ENCODE data around the gene ZNF487.
"Not testable (repeated sequence)": the region's sequence is repeated elsewhere in the genome, so short reads cannot be mapped to it uniquely, and the experiment has no call there.

ZNF487 gene

DNA sequence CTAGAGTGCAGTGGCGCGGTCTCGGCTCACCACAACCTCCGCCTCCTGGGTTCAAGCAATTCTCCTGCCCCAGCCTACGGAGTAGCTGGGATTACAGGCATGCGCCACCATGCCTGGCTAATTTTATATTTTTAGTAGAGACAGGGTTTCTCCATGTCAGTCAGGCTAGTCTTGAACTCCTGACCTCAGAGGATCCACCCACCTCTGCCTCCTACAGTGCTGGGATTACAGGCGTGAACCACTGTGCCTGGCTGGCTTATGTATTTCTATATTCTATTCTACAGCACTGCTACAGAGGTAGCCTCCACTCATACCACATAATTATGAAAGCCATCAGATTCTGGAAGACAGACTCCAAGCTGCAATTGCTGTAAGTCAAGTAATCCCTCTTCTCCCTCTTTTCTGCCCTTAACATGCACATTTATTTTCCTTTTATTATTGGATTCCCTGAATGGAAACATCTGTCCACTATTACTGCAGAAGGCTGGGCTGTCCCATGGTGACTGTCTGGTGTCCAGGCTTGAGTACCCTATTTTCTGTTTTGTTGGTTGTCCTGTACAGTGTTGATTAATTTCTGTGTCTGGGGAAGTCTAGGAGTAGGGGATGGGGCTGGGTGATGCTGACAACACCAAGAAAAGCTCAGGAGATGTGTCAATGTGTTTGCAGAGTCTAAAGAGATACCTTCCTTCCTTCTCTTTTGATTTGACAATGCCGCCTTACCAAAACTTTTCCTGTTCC, 5.8 kb upstream of the ZNF487 start:
- in situ Hi-C loops (cut with HindIII; ENCODE audit: low sequenced_read_pairs) = no loop called here

DNA sequence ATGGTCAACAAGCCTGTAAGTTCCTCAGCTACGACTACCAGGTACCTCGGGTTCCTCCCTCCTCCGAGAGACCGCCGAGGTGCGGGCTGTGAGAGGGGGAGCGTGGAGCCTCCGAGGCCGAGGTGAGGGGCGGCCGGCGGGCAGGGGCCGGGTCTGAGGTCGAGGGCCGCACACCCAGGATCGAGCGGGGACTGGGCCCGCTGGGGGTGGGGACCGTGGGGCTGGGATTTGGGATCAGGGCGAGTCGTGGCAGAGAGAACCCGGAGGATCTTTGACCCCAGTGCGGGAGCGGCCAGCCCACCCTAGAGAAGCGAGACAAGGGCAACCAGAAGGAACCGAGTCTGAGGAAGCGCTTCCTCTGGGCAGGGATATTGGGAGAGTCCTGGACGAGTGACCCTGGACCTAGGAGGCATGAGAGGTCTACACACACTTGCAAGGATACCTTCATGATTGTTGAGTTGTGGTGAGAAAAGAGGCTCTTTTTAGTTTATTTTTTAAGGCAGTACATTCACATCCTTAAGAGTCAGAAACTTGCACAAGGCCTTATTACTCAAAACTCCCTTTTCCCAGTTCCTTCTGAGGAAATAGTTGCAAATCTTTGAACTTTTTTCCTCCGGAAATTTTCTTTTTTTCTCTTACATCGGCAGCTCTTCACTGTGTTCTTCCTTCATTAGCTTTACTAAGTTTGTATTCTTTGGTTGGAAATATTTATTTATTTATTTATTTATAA, 395 bp downstream of the ZNF487 start:
- in situ Hi-C loops (cut with HindIII; ENCODE audit: low sequenced_read_pairs) = no loop called here

DNA sequence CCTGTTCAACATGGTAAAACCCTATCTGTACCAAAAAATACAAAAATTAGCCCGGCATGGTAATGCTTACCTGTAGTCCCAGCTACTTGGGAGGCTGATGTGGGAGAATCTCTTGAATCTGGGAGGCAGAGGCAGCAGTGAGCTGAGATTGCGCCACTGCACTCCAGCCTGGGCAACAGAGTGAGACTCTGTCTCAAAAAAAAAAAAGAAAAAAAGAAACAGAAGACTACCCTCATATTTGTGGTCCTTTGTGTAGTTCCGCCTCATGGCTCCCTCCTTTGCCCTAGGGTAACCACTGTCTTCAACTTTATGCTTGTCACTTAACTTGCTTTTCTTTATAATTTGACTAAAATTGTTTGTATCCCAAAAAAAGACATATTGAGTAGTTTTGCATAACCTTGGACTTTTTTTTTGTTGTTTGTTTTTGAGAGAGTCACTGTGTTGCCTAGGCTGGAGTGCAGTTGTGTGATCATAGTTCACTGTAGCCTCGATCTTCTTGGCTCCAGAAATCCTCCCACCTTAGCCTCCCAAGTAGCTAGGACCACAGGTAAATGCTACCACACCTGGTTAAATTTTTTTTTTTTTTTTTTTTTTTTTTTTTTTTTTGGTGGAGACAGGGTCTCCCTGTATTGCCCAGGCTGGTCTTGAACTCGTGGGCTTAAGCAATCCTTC, 3.7 kb downstream of the ZNF487 start:
- in situ Hi-C loops (cut with HindIII; ENCODE audit: low sequenced_read_pairs) = no loop called here

DNA sequence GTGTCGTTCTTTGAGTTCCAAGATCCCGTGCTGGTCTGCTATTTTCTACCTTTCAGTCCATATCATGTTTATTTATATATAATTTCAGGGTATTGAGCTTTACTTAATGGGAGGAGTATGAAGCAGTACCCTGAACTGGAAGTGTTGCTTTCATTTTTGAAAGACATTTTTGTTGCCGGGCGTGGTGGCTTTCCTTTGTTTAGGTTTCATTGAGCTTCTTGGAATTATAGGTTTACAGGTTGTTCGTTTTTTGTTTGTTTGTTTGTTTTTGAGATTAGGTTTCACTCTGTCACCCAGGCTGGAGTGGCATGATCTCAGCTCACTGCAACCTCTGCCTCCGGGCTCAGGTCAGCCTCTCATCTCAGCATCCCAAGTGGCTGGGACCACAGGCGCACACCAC, 7.4 kb downstream of the ZNF487 start:
- in situ Hi-C loops (cut with HindIII; ENCODE audit: low sequenced_read_pairs) = no loop called here

DNA sequence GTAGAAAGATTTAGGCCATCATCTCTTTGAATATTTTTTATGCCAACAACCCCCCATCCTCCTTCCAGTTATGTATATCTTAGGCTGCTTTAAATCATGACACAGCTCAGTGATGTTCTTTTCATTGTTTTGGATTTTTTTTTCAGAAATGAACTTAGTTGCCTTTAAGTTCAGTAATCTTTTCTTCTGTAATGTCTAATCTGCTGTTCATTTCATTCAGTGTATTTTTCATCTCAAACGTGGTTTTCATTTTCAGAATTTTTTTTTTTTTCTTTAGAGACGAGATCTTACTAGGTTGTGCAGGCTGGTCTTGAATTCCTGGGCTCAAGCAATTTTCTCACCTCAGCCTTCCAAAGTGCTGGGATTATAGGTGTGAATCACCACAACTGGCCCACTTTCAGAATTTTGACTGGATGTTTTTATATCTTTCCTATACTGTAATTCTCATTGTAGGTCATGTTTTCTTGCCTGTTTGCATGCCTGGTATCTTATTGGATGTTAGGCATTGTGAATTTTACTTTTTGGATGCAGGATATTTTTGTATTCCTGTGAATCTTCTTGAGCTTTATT, 8.1 kb downstream of the ZNF487 start:
- in situ Hi-C loops (cut with HindIII; ENCODE audit: low sequenced_read_pairs) = no loop called here

DNA sequence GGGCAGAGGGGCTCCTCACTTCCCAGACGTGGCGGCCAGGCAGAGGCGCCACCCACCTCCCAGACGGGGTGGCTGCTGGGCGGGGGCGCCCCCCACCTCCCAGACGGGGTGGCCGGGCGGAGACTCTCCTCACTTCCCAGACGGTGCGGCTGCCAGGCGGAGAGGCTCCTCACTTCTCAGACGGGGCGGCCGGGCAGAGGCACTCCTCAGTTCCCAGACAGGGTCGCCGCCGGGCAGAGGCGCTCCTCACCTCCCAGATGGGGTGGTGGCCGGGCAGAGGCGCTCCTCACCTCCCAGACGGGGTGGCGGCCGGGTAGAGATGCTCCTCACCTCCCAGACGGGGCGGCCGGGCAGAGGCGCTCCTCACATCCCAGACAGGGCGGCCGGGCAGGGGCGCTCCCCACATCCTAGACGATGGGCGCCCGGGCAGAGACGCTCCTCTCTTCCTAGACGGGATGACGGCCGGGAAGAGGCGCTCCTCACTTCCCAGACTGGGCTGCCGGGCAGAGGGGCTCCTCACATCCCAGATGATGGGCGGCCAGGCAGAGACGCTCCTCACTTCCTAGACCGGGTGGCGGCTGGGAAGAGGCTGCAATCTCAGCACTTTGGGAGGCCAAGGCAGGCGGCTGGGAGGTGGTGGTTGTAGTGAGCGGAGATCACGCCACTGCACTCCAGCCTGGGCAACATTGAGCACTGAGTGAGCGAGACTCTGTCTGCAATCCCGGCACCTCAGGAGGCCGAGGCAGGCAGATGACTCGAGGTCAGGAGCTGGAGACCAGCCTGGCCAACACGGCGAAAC, 9.5 kb downstream of the ZNF487 start:
- in situ Hi-C loops (cut with HindIII; ENCODE audit: low sequenced_read_pairs) = not testable (repeated sequence)

DNA sequence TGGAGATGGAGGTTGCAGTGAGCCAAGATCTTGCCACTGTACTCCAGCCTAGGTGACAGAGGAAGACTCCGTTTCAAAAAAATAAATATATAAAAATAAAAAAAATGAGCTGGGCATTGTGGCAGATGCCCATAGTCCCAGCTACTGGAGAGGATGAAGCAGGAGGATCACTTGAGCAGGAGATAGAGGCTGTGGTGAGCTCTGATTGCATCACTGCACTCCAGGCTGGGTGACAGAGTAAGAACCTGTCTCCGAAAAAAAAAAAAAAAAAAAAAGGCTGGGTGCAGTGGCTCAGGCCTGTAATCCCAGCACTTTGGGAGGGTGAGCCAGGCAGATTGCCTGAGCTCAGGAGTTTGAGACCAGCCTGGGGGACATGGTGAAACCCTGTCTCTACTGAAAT, 11.8 kb downstream of the ZNF487 start:
- in situ Hi-C loops (cut with HindIII; ENCODE audit: low sequenced_read_pairs) = no loop called here

DNA sequence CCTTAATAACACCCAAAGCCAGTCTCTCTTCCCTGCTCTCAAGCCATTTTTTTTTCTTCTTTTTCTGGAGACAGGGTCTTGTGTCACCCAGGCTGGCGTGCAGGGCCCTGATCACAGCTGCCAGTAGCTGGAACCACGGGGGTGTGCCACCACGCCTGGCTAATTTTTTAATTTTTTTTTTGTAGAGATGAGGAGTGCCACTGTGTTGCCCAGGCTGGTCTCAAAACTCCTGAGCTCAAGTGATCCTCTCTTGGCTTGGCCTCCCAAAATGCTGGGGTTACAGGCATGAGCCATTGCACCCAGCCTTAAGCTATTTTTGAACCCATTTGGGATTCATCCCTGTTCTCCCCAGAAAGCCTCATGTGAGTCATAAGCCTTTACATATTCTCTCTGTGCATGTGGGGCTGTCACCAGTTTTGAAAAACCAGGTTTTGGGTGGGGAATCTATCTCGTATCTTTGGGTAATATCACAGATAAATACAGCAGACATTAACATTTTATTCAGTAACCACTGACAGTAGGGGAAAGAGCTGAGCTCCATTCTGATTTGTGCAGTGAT, 15.5 kb downstream of the ZNF487 start:
- in situ Hi-C loops (cut with HindIII; ENCODE audit: low sequenced_read_pairs) = no loop called here

DNA sequence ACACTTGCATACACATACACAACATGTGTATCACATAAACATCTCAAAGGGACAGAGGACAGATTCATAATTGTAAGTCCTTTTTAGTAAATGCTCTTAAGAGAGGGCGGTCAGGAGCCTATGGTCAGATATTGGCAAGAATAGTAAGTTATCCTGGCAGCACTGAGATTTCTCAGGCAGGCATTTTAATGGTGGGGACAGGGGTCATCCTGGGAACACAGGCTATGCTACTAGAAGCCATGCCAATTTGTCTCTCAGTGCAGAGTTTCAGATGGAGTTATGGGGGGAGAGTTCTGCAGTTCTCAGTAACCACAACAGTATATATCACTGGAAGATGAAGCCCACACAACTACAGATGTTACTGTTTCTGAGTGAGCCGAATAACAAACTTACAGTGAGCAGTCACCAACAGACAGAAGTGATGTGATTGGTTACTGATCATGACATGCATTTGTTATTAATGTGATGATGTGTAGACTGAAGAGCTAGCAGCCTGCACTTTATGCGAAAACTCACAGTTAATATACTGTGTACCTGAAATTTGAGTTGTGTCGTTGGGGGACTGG, 16.4 kb downstream of the ZNF487 start:
- in situ Hi-C loops (cut with HindIII; ENCODE audit: low sequenced_read_pairs) = no loop called here

DNA sequence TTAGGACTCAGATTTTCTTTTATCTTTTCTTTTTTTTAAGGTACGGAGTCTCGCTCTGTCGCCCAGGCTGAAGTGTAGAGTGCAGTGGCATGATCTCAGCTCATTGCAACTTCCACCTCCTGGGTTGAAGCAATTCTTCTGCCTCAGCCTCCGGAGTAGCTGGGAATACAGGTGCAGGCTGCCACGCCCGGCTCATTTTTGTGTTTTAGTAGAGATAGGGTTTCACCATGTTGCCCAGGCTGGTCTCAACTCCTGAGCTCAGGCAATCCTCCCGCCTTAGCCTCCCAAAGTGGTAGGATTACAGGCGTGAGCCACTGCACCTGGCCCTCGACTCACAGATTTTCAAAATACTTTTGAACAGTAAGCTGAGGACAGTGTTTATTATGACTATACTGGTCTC, 17.1 kb downstream of the ZNF487 start:
- in situ Hi-C loops (cut with HindIII; ENCODE audit: low sequenced_read_pairs) = not testable (repeated sequence)

DNA sequence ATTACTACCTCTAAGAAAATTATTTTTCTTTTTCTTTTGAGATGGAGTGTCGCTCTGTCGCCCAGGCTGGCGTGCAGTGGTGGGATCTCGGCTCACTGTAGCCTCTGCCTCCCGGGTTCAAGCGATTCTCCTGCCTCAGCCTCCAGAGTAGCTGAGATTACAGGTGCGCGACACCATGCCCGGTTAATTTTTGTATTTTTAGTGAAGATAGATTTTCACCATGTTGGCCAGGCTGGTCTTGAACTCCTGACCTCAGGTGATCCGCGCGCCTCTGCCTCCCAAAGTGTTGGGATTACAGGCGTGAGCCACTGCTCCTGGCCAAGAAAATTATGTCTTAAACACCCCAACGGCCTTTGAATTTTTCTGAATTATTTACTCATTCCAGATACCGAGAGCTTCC, 19.6 kb downstream of the ZNF487 start:
- in situ Hi-C loops (cut with HindIII; ENCODE audit: low sequenced_read_pairs) = not testable (repeated sequence)

DNA sequence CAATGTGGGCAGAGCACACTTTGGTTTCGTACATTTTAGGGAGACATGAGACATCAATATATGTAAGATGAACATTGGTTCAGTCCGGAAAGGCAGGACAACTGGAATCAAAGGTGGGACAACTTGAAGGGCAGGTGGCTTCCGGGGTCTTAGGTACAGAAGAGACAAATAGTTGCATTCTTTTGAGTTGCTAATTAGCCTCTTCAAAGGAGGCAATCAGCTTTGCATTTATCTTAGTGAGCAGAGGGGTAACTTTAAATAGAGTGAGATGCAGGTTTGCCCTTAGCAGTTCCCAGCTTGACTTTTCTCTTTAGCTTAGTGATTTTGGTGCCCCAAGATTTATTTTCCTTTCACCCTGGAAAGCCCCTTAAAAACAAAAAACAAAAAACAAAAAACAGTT, 21.3 kb downstream of the ZNF487 start:
- in situ Hi-C loops (cut with HindIII; ENCODE audit: low sequenced_read_pairs) = no loop called here

DNA sequence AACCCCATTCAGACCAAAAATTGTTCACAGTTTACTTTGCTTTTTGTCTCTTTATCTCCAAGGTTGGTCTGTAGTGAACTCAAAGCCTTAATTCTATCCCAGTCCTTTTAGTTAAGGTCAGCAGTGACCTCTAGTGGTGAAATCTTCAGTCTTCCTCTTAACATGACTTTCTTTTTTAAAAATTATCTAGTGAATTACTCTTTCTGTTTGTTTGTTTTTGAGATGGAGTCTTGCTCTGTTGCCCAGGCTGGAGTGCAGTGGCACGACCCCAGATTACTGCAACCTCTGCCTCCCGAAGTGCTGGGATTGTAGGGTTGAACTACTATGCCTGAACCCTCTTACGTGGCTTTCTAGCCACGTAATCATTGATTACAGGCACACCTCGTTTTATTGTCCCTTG, 25.0 kb downstream of the ZNF487 start:
- in situ Hi-C loops (cut with HindIII; ENCODE audit: low sequenced_read_pairs) = no loop called here

DNA sequence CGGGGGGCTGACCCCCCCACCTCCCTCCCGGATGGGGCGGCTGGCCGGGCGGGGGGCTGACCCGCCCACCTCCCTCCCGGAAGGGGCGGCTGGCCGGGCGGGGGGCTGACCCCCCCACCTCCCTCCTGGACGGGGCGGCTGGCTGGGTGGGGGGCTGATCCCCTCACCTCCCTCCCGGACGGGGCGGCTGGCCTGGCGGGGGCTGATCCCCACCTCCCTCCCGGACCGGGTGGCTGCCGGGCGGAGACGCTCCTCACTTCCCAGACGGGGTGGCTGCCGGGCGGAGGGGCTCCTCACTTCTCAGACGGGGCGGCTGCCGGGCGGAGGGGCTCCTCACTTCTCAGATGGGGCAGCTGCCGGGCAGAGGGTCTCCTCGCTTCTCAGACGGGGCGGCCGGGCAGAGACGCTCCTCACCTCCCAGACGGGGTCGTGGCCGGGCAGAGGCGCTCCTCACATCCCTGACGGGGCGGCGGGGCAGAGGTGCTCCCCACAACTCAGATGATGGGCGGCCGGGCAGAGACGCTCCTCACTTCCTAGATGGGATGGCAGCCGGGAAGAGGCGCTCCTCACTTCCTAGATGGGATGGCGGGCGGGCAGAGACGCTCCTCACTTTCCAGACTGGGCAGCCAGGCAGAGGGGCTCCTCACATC, 28.3 kb downstream of the ZNF487 start:
- in situ Hi-C loops (cut with HindIII; ENCODE audit: low sequenced_read_pairs) = not testable (repeated sequence)

DNA sequence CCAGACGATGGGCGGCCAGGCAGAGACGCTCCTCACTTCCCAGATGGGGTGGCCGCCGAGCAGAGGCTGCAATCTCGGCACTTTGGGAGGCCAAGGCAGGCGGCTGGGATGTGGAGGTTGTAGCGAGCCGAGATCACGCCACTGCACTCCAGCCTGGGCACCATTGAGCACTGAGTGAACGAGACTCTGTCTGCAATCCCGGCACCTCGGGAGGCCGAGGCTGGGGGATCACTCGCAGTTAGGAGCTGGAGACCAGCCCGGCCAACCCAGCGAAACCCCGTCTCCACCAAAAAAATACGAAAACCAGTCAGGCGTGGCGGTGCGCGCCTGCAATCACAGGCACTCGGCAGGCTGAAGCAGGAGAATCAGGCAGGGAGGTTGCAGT, 28.8 kb downstream of the ZNF487 start:
- in situ Hi-C loops (cut with HindIII; ENCODE audit: low sequenced_read_pairs) = not testable (repeated sequence)

DNA sequence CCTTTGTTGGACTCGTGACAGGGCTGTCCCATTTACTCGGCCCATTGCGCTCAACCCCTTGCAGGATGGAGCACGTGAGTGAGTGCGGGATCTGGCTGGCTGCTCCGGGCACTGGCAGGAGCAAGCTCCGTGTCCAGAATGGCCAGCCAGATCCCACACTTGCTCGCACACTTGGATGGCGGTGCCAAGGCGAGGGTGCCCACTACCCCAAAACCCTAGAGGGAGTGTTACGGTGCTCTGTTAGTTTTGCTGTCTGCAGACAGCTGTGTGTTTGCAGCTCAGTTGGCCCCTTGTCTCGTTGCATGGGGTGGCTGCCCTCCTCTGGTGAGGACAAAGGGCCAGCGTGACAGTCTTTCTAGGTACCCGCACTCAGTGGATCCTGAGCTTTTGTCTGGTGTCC, 34.2 kb downstream of the ZNF487 start:
- in situ Hi-C loops (cut with HindIII; ENCODE audit: low sequenced_read_pairs) = no loop called here

DNA sequence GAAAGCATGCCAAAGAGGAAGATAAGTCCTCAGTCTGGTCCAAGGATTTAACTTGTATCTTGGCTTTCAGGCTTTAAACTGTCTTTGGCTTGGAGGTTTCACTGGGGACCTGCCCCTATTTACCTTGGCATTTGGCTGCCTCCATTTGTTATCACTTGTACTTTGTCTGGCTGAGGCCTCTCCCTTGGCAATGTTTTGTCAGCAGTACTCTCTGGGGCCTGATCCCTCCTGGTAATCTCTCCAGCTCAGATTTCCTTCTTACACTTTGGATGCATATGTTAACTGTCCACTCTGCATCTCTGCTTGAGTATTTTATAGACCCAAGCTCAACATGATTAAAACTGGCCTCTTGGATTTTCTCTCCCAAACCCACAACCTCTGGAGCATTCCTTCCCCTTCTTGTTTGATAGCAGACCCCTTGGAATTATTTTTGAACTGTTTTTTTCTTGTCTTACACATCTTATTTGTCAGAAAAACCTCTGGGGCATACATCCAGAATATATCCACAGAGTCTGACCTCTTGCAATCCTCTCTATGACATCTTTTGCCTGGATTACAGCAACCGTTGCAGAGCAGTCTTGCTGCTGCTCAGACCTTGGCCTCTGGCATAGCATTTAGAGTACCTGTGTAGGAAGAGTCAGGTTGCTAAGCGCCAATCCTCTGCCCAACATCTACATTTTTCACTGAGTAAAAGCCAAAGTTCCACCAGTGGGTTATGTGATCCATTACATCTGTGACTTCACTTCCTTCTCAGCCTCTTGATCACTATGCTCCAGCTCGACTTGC, 35.2 kb downstream of the ZNF487 start:
- in situ Hi-C loops (cut with HindIII; ENCODE audit: low sequenced_read_pairs) = no loop called here

DNA sequence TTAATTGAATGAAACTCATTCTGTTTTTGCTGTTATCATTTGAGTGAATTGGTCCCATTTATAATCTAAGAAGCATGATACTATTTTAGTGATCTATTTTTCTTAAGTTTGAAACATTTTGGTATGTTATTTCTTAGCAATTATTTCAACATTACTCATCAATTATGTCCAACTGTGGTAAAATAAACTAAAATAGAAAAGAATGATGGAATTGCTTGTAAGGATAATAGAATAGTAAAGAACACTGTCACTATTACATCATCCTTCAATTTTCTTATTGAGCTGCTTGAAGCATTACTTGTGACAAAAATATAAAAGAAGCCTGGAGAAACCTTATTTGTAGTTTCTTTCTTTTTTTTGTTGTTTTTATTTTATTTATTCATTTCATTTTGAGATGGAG, 42.4 kb downstream of the ZNF487 start:
- in situ Hi-C loops (cut with HindIII; ENCODE audit: low sequenced_read_pairs) = no loop called here

Measured in endothelial cell of hepatic sinusoid (primary cell).